Measurements from ENCODE around the gene PTGR3.
A peak's percentile ranks its signal among the peaks of the same experiment; 100 is the strongest.

The PTGR3 gene

GRCh38 chr18:75214332-75214690, 5.4 kb upstream of the PTGR3 start:
- no peak for DNase-seq

- DNase-seq: peak in 1 of 2 experiments; percentile 43
These were observed 4.8 kb upstream of the PTGR3 start for GRCh38 chr18:75213611-75214331.

GRCh38 chr18:75212751-75213090, 3.8 kb upstream of the PTGR3 start:
- no peak for DNase-seq

- DNase-seq: peak in 1 of 2 experiments; percentile 31
These were observed 3.2 kb upstream of the PTGR3 start for GRCh38 chr18:75211953-75212750.

GRCh38 chr18:75211626-75211952, 2.6 kb upstream of the PTGR3 start:
- DNase-seq: no peak

- DNase-seq: no peak
These were observed 2.2 kb upstream of the PTGR3 start for GRCh38 chr18:75211002-75211621.

- peak; percentile 80 to 88 for DNase-seq
These were observed 1.5 kb upstream of the PTGR3 start, which contains the start of gene TSHZ1 for GRCh38 chr18:75210274-75211001. Gene TSHZ1, plus strand, starts transcription at chr18:75210797. Its CDS starts 1,080 bp downstream, at chr18:75211877.

GRCh38 chr18:75209951-75210258, 966 bp upstream of the PTGR3 start:
- peak; percentile 34 to 58 for DNase-seq

GRCh38 chr18:75208836-75209128, 157 bp downstream of the PTGR3 start:
- DNase-seq: no peak

- peak in 1 of 2 experiments; percentile 43 for DNase-seq
These were observed 644 bp downstream of the PTGR3 start for GRCh38 chr18:75208155-75208835.

- DNase-seq: peak in 1 of 2 experiments; percentile 21
These were observed 1.4 kb downstream of the PTGR3 start for GRCh38 chr18:75207310-75208154.

GRCh38 chr18:75206452-75207309, 2.3 kb downstream of the PTGR3 start:
- DNase-seq: no peak

- DNase-seq: no peak
These were observed 3.3 kb downstream of the PTGR3 start for GRCh38 chr18:75205514-75206132.

- no peak for DNase-seq
These were observed 4.0 kb downstream of the PTGR3 start for GRCh38 chr18:75204732-75205513.

GRCh38 chr18:75204269-75204731, 4.6 kb downstream of the PTGR3 start:
- DNase-seq: no peak

- DNase-seq: no peak
These were observed 5.3 kb downstream of the PTGR3 start for GRCh38 chr18:75203416-75204268.

GRCh38 chr18:75202696-75203365, 6.1 kb downstream of the PTGR3 start:
- no peak for DNase-seq

Measured in SHP77 (cell line).